HepG2 (cell line): ENCODE measurements around the gene SIVA1. TPM values are rescaled to one million over a fixed set of nuclear protein-coding genes. Genes with fewer than 3 reads are reported as not detected.
A peak's percentile ranks its signal among the peaks of the same experiment; 100 is the strongest.

Experiments used
- FOSL2 ChIP-seq: sonication (generic); formaldehyde crosslinking; IDR thresholded peaks from 2 replicates; pipeline ENCODE4 v1.4.0; 2020; ENCODE audit warnings: missing genetic modification reagents
- HDAC1 ChIP-seq: sonication (generic); formaldehyde crosslinking; IDR thresholded peaks from 2 replicates; pipeline ENCODE4 v1.5.1; 2020; ENCODE audit warnings: mild to moderate bottlenecking, missing genetic modification reagents
- IKZF5 ChIP-seq: IDR thresholded peaks from 2 replicates; pipeline ENCODE4 v1.6.1; 2018; ENCODE audit warnings: missing genetic modification reagents, mild to moderate bottlenecking, missing compliant biosample characterization
- REST ChIP-seq, 2 experiments: IDR thresholded peaks; 2 replicates each; pipeline ENCODE4 v1.6.1; 2011 to 2012; ENCODE audit warnings: low read length in 2 of 2, borderline replicate concordance in 1 of 2, low read depth in 1 of 2, mild to moderate bottlenecking in 1 of 2, moderate library complexity in 1 of 2
- SRSF9 ChIP-seq: fragments of 200-400 bp; formaldehyde crosslinking; IDR thresholded peaks from 2 replicates; pipeline ENCODE4 v1.6.1; 2018; ENCODE audit warnings: borderline replicate concordance, mild to moderate bottlenecking, low read depth, low read length; ENCODE audit not compliant: insufficient read depth, poor library complexity, severe bottlenecking
- TARDBP ChIP-seq: sonication (generic); formaldehyde crosslinking; IDR thresholded peaks from 2 replicates; pipeline ENCODE4 v1.8.0; 2022; ENCODE audit warnings: mild to moderate bottlenecking, missing genetic modification reagents
- TCF7 ChIP-seq: sonication (generic); IDR thresholded peaks from 2 replicates; pipeline ENCODE4 v1.6.1; 2016; ENCODE audit warnings: antibody characterized with exemption, low read depth
- UBTF ChIP-seq: sonication (generic); formaldehyde crosslinking; IDR thresholded peaks from 2 replicates; pipeline ENCODE4 v1.4.0; 2020; ENCODE audit warnings: mild to moderate bottlenecking, missing genetic modification reagents
- ZFX ChIP-seq: sonication (generic); formaldehyde crosslinking; IDR thresholded peaks from 2 replicates; pipeline ENCODE4 v1.4.0; 2020; ENCODE audit warnings: mild to moderate bottlenecking, low read depth, missing genetic modification reagents, moderate library complexity
- ZFY ChIP-seq: sonication (generic); formaldehyde crosslinking; IDR thresholded peaks from 2 replicates; pipeline ENCODE4 v1.4.0; 2020; ENCODE audit warnings: missing genetic modification reagents
- ZNF407 ChIP-seq: sonication (generic); formaldehyde crosslinking; IDR thresholded peaks from one replicate; pipeline ENCODE4 v1.5.1; 2020; ENCODE audit warnings: mild to moderate bottlenecking, missing genetic modification reagents; ENCODE audit errors: not compliant biosample characterization
- ZNF883 ChIP-seq: sonication (generic); formaldehyde crosslinking; IDR thresholded peaks from 2 replicates; pipeline ENCODE4 v1.5.1; 2020; ENCODE audit warnings: mild to moderate bottlenecking, missing genetic modification reagents; ENCODE audit errors: not compliant biosample characterization
- polyA plus RNA-seq, 8 experiments: library from polyadenylated mRNA; depleted of rRNA in 3 of 8; stranded (reverse) in 7 of 8; unstranded in 1 of 8; fragments of >200 nt; fragmentation: Illumina TruSeq in 4 of 8; extraction: Trizol in 4 of 8; gene quantifications; 2 replicates each; pipeline versions ENCODE4 v1.2.1 to v1.2.3, GENCODE V29; 2011 to 2016; ENCODE audit warnings: low read depth in 4 of 8, missing spikeins in 1 of 8, mixed read lengths in 1 of 8; ENCODE audit not compliant: insufficient read depth in 1 of 8
- total RNA-seq, 5 experiments: library from RNA; depleted of rRNA; stranded (reverse); fragments of >200 nt; fragmentation: Illumina TruSeq; extraction: Trizol; gene quantifications; 2 replicates each; pipeline ENCODE4 v1.2.3, GENCODE V29; 2016; ENCODE audit warnings: low read depth in 1 of 5

SIVA1 gene
- total and polyA plus RNA-seq, 2 of the 13 experiments (the other 11 are each of a cell fraction or from before 2014, with no cell fraction given), result 123 to 186 TPM

- TF ChIP-seq ZNF407 (CRISPR knock-in tag), result no peak
- TF ChIP-seq ZNF883 (CRISPR knock-in tag), result peak; percentile 25
- TF ChIP-seq ZFX (CRISPR knock-in tag), result peak; percentile 96
- TF ChIP-seq TARDBP (CRISPR knock-in tag), result peak; percentile 45; the same call in 1 of the 2 replicates
- no peak; a peak in 1 of 4 replicates for TF ChIP-seq REST (IDR thresholded peaks at IDR 0.05; ENCODE audit: borderline replicate concordance in 1 of 2, low read depth in 1 of 2, low read length in 2 of 2)
- TF ChIP-seq IKZF5, result peak; percentile 69
- no peak for TF ChIP-seq SRSF9
- no peak for TF ChIP-seq TCF7
- peak; percentile 95 for TF ChIP-seq HDAC1
- TF ChIP-seq ZFY (CRISPR knock-in tag), result peak; percentile 96
- TF ChIP-seq FOSL2 (CRISPR knock-in tag), result 0 out of 2 replicates have a peak, but pooled peaks have one; percentile 19
- peak; percentile 76 for TF ChIP-seq UBTF (CRISPR knock-in tag)
Observed at GRCh38 chr14:104752735-104753527, at the start of gene SIVA1 (continued).
